ENCODE measurements around the gene DOK6.

- TF ChIP-seq CTCF (IDR thresholded peaks at IDR 0.05; ENCODE audit: extremely low read depth in 1 of 2, insufficient read depth in 1 of 2, low read depth in 1 of 2, low read length in 2 of 2): no peak
- TF ChIP-seq POLR2AphosphoS5 (IDR thresholded peaks at IDR 0.05; ENCODE audit: insufficient read depth, low read depth, low read length): no peak
- no peak for TF ChIP-seq POLR2A (IDR thresholded peaks at IDR 0.05; ENCODE audit: low read depth, low read length)
- TF ChIP-seq, protein P1, sequence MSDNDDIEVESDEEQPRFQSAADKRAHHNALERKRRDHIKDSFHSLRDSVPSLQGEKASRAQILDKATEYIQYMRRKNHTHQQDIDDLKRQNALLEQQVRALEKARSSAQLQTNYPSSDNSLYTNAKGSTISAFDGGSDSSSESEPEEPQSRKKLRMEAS (IDR thresholded peaks at IDR 0.05; ENCODE audit: insufficient read depth, insufficient read length): no peak
- no peak for TF ChIP-seq EZH2 (IDR thresholded peaks at IDR 0.05; ENCODE audit: borderline replicate concordance, low read depth, low read length, severe bottlenecking)
- no peak for TF ChIP-seq JUN (IDR thresholded peaks at IDR 0.05; ENCODE audit: borderline replicate concordance, insufficient read depth, insufficient read length, low read depth)
- TF ChIP-seq MYC (IDR thresholded peaks at IDR 0.05; ENCODE audit: low read depth, low read length): no peak
- no peak for TF ChIP-seq FOS (IDR thresholded peaks at IDR 0.05; ENCODE audit: borderline replicate concordance, insufficient read depth, low read length)
- no peak for TF ChIP-seq GATA2 (IDR thresholded peaks at IDR 0.05; ENCODE audit: insufficient read depth, insufficient read length, low read depth, low read length)
Measured at GRCh38 chr18:69537183-69537582, 136.5 kb downstream of the DOK6 start.

Data from endothelial cell of umbilical vein (primary cell).